Thoracic aorta (tissue), 2 donors: ENCODE data around the gene NF2. TPM values are rescaled to one million over a fixed set of nuclear protein-coding genes. Genes with fewer than 3 reads are reported as not detected.

Experiments
- ATAC-seq: fragments of 150-250 bp; one replicate; pipeline ENCODE4 v1.8.0; 2017; ENCODE audit warnings: low read depth; ENCODE audit not compliant: insufficient number of reproducible peaks, low FRiP score
- DNase-seq: peaks from one replicate; pipeline ENCODE4 v3.0.0-alpha.2; 2020; ENCODE audit warnings: low spot score
- H3K27ac ChIP-seq, 2 donors: fragments of 200-600 bp; sonication (generic); 1 replicate in 1 of 2; 2 replicates in 1 of 2; pipeline ENCODE4 v1.5.1; 2016; ENCODE audit warnings: mild to moderate bottlenecking in 2 of 2, moderate library complexity in 2 of 2
- H3K27me3 ChIP-seq: fragments of 200-600 bp; sonication (generic); replicated peaks from 2 replicates; pipeline ENCODE4 v1.6.0; 2016; ENCODE audit warnings: mild to moderate bottlenecking; ENCODE audit not compliant: insufficient read depth
- H3K36me3 ChIP-seq: fragments of 200-600 bp; sonication (generic); one replicate; pipeline ENCODE4 v1.5.1; 2016
- H3K4me1 ChIP-seq, 2 donors: fragments of 200-600 bp; sonication (generic); 1 replicate in 1 of 2; 2 replicates in 1 of 2; pipeline versions ENCODE4 v1.5.1 to v1.6.0; 2016; ENCODE audit warnings: low read depth in 2 of 2, mild to moderate bottlenecking in 1 of 2; ENCODE audit not compliant: control insufficient read depth in 1 of 2
- H3K4me3 ChIP-seq: fragments of 200-600 bp; sonication (generic); 2 replicates; pipeline ENCODE4 v1.5.1; 2016; ENCODE audit warnings: mild to moderate bottlenecking
- H3K9me3 ChIP-seq: fragments of 200-600 bp; sonication (generic); 2 replicates; pipeline ENCODE4 v1.5.1; 2016
- CTCF ChIP-seq: fragments of 200-600 bp; sonication (generic); IDR thresholded peaks from one replicate; pipeline ENCODE4 v1.5.1; 2019; ENCODE audit warnings: antibody characterized with exemption
- total RNA-seq, 2 donors: library from RNA; depleted of rRNA; stranded (reverse); fragments of >200 nt; gene quantifications; one replicate each; pipeline versions ENCODE4 v1.1.0 to v1.2.3, GENCODE V29; 2016

Gene NF2
- total RNA-seq, 2 donors from 2014 or later, result 37.1 to 41.2 TPM

DNA sequence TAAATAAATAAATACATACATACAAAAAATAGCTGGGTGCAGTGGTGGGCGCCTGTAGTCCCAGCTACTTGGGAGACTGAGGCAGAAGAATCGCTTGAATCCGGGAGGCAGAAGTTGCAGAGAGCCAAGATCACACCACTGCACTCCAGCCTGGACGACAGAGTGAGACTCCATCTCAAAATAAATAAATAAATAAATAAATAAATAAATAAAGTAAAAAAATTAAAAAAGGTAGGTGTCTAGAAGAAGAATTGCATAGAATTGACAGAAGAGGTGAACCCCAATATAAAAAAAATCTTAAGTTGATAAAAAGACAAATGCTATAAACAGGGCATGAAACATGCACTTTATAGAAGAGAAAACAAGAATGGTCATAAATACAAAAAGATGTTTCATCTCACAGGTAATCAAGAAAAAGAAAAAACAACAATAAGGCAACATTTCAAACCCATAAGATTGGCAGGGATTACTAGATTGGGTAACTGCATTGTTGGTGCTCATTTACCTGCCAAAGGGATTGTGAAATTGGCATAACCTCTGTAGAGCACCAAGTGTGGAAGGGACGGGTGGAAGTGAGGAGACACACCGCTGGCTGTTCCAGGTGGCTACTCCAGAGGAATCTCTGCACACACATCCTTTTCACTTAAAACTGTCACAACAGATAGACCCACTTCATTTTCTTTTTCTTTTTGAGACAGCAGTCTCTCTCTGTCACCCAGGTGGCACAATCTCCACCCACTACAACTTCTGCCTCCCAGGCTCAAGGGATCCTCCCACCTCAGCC is 44.7 kb downstream of the NF2 start:
- no peaks in the 10 kb centered on the region for H3K27me3 ChIP-seq
- ATAC-seq, result no peak
- H3K9me3 ChIP-seq, result no peaks in the 10 kb centered on the region
- H3K27ac ChIP-seq, result no peak overlapping the region
- H3K4me1 ChIP-seq, result no peaks in the 10 kb centered on the region
- no peak for TF ChIP-seq CTCF
- no peak for DNase-seq
- no peak overlapping the region for H3K4me3 ChIP-seq
- peaks cover 8% of the 10 kb centered on the region for H3K36me3 ChIP-seq

DNA sequence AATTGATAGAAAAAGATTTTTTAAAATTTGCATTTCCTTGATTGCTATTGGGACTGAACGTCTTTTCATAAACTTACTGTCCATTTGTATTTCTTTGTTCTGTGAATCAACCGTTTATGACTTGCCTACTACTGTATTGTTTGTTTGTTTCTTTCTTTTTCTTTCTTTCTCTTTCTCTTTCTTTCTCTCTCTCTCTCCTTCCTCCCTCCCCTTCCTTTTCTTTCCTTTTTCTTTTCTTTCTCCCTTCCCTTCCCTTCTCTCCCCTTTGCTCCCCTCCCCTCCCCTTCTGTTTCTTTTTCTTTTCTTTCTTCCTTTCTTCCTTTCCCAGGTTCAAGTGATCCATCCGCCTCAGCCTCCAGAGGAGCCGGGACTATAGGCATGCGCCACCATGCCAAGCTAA is 46.9 kb downstream of the NF2 start:
- ATAC-seq, result no peak

DNA sequence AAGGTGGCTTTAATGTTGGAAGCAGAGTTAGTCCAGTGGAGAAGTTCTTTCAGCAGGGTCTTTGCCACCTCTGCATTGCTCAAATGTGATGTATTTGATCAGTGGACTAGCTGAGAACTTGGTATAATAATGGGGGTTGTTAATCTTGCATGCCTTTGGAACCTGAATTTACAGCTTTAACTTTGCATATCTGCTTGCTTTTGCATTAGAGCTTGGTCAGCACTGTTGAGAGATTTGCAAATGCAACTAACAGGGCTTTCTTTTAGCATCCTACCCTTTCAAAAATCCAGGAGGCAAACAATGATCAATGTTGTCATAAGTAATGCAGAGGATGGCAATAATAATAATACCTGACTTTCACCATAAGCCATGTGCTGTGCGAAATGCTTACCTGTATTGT is 48.2 kb downstream of the NF2 start:
- H3K4me1 ChIP-seq, result no peaks in the 10 kb centered on the region
- DNase-seq (no peak), ATAC-seq (no peak)
- TF ChIP-seq CTCF, result no peak
- H3K36me3 ChIP-seq, result peaks cover 14% of the 10 kb centered on the region
- no peaks in the 10 kb centered on the region for H3K27me3 ChIP-seq
- H3K27ac ChIP-seq, result no peak overlapping the region
- H3K4me3 ChIP-seq, result no peak overlapping the region
- no peaks in the 10 kb centered on the region for H3K9me3 ChIP-seq

More for the DNA sequence above, 46.9 kb downstream of the NF2 start:
- Histone ChIP-seq H3K36me3 (peaks cover 8% of the 10 kb centered on the region), H3K4me1 (no peaks in the 10 kb centered on the region), H3K4me3 (no peak overlapping the region), H3K9me3 (no peaks in the 10 kb centered on the region), H3K27ac (no peak overlapping the region), H3K27me3 (no peaks in the 10 kb centered on the region)
- no peak for TF ChIP-seq CTCF
- no peak for DNase-seq

DNA sequence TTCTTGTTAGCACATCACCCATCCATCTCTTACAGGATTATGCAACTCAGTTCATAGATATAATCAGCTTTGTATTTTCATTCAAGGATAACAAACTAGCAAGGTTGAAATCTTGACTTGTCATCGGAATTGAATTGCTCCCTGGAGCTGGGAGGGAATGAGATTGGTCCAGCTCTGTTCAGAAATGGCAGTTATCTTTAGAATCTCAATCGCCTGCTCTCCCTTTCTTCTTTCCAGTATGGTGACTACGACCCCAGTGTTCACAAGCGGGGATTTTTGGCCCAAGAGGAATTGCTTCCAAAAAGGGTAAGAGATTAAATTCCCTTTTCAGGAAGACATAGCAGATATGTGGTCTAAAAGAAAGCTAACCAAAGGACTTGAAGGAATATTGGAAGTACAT is 51.0 kb downstream of the NF2 start:
- no peak for TF ChIP-seq CTCF
- H3K27ac ChIP-seq, result no peak overlapping the region
- H3K4me1 ChIP-seq, result no peaks in the 10 kb centered on the region
- ATAC-seq (no peak), DNase-seq (no peak)
- H3K9me3 ChIP-seq, result no peaks in the 10 kb centered on the region
- H3K27me3 ChIP-seq, result no peaks in the 10 kb centered on the region
- H3K36me3 ChIP-seq, result peaks cover 9% of the 10 kb centered on the region
- no peak overlapping the region for H3K4me3 ChIP-seq

GRCh38 chr22:29654882-29655281 is 51.4 kb downstream of the NF2 start:
- ATAC-seq (no peak), DNase-seq (no peak)
- no peak for TF ChIP-seq CTCF
- Histone ChIP-seq H3K27me3 (no peaks in the 10 kb centered on the region), H3K9me3 (no peaks in the 10 kb centered on the region), H3K27ac (no peak overlapping the region), H3K4me1 (no peaks in the 10 kb centered on the region), H3K4me3 (no peak overlapping the region), H3K36me3 (peaks cover 9% of the 10 kb centered on the region)
